Motor neuron (in vitro differentiated cells): Measurements from ENCODE around the gene RGS21. TPM values are rescaled to one million over a fixed set of nuclear protein-coding genes. Genes with fewer than 3 reads are reported as not detected.
A peak's percentile ranks its signal among the peaks of the same experiment; 100 is the strongest.

ENCODE experiments used
- ATAC-seq, 8 experiments: fragments of 200-7000 bp; cut with Tn5 transposase; replicated peaks in 6 of 8; 2 replicates each; pipeline ENCODE4 v1.8.0; 2021; ENCODE audit warnings: mild to moderate bottlenecking in 8 of 8, moderate library complexity in 8 of 8
- H3K27ac ChIP-seq, 2 donors: fragments of 250-450 bp; sonication (Bioruptor Pico); 2 replicates each; pipeline ENCODE4 v1.9.0; 2021; ENCODE audit warnings: antibody characterized with exemption in 2 of 2, mild to moderate bottlenecking in 2 of 2, moderate library complexity in 1 of 2
- H3K4me1 ChIP-seq, 2 donors: fragments of 250-450 bp; sonication (Bioruptor Pico); replicated peaks in 1 of 2; 2 replicates each; pipeline ENCODE4 v1.6.1; 2021; ENCODE audit warnings: antibody characterized with exemption in 2 of 2, mild to moderate bottlenecking in 2 of 2, moderate library complexity in 1 of 2
- H3K4me3 ChIP-seq, 5 donors: fragments of 250-450 bp; sonication (Bioruptor Pico); 2 replicates each; pipeline ENCODE4 v1.9.0; 2021; ENCODE audit warnings: antibody characterized with exemption in 5 of 5, mild to moderate bottlenecking in 5 of 5, moderate library complexity in 4 of 5
- WGBS, 10 experiments: fragments of 450-650 bp; shearing (Covaris generic); methylation state at CpG; one replicate each; pipeline ENCODE4 v1.0.0; 2022; 5-methylcytosine and 5-hydroxymethylcytosine counted together
- in situ Hi-C, 9 experiments: fragments of 400-800 bp; cut with MboI; loops; one replicate each; pipeline ENCODE4 v1.15.0; 2021; ENCODE audit warnings: low sequenced_read_pairs in 9 of 9, low pct_unique_long_range_greater_than_20kb in 2 of 9; ENCODE audit not compliant: unreplicated experiment in 9 of 9
- total RNA-seq, 8 experiments: library from RNA; unstranded; fragments of 300-600 nt; gene quantifications; 2 replicates each; pipeline versions ENCODE4 v1.2.3 to v1.2.4, GENCODE V29; 2022

The RGS21 gene
- total RNA-seq, 8 experiments from 2014 or later: 0.09 to 21.8 (median 2.0) TPM; not detected in 3

DNA sequence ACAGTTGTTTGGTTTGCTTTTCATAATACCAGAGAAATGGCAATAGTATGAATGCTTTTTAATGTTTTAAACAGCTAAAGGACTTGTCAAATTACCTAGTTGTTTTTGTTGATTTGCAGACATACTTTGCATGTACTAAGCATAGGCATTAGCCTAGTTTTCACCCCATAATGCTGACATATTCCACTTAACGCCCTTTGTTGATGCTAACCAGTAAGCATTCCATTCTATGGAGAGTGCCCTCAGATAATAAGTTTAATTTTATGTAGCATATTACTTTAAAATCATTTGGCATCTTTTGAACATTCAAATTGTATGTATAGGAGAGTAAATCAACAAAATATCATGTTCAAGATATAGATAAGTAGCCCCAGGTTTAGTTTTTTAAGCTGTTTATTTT, 32.5 kb downstream of the RGS21 start:
- Histone ChIP-seq H3K27ac (no peak overlapping the region), H3K4me3 (no peak overlapping the region), H3K4me1 (no peaks in the 10 kb centered on the region)
- in situ Hi-C loops: no loop called here
- peak in 3 of 8 experiments; percentile 39 to 72 (median 49) for ATAC-seq
- 0 to 100% (median 86%) methylated on average over 1 of the region's 1 CpG; no CpG with 5 or more reads in 2 of the 10 experiments for WGBS, 10 experiments

- in situ Hi-C loops: no loop called here
- WGBS, 10 experiments: 31 to 80% (median 55%) methylated on average over 1 to 3 of the region's 3 CpGs
- H3K27ac ChIP-seq: no peak overlapping the region
- no peak for ATAC-seq
- H3K4me1 ChIP-seq: no peaks in the 10 kb centered on the region
- no peak overlapping the region for H3K4me3 ChIP-seq
These were observed 33.6 kb downstream of the RGS21 start for GRCh38 chr1:192350356-192350755.

- no peak for ATAC-seq
- in situ Hi-C loops: no loop called here
- Histone ChIP-seq H3K27ac (no peak overlapping the region), H3K4me3 (no peak overlapping the region), H3K4me1 (no peaks in the 10 kb centered on the region)
These were observed 34.8 kb downstream of the RGS21 start for GRCh38 chr1:192351550-192351949.

GRCh38 chr1:192357924-192358323, 41.1 kb downstream of the RGS21 start:
- no peak overlapping the region for H3K4me3 ChIP-seq
- H3K27ac ChIP-seq: no peak overlapping the region
- H3K4me1 ChIP-seq: no peaks in the 10 kb centered on the region
- peak in 3 of 8 experiments; percentile 54 to 73 (median 58) for ATAC-seq
- WGBS, 10 experiments: 0 to 94% (median 80%) methylated on average over 1 to 4 of the region's 4 CpGs
- in situ Hi-C loops: no loop called here

GRCh38 chr1:192358402-192358801, 41.6 kb downstream of the RGS21 start:
- Histone ChIP-seq H3K4me1 (no peaks in the 10 kb centered on the region), H3K27ac (no peak overlapping the region), H3K4me3 (no peak overlapping the region)
- in situ Hi-C loops: no loop called here
- WGBS, 10 experiments: 0 to 90% (median 52%) methylated on average over 1 to 3 of the region's 3 CpGs
- ATAC-seq: peak in 3 of 8 experiments; percentile 76 to 94 (median 92)

- no peaks in the 10 kb centered on the region for H3K4me1 ChIP-seq
- H3K27ac ChIP-seq: no peak overlapping the region
- no peak overlapping the region for H3K4me3 ChIP-seq
- ATAC-seq: no peak
- 0 to 100% (median 83%) methylated on average over 1 of the region's 1 CpG for WGBS, 10 experiments
- in situ Hi-C loops: no loop called here
These were observed 42.0 kb downstream of the RGS21 start for GRCh38 chr1:192358822-192359221.

DNA sequence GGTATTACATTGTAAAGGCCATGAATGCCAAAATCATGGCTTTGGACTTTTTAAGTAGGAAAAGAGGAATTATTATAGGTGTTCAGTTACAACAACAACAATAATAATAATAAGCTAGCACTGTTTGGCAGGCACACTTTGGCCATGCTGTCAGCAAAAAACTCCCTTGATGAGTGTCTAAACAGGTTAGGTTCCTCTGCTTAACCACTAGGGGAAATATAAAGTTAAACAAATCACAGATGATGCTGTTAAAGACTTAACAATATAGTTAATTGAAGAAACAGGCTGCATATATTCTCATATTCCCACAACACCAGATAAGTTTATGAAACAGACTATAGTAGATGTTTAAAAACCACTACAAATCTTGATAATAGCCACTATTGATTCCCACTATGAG, 46.4 kb downstream of the RGS21 start:
- in situ Hi-C loops: no loop called here

DNA sequence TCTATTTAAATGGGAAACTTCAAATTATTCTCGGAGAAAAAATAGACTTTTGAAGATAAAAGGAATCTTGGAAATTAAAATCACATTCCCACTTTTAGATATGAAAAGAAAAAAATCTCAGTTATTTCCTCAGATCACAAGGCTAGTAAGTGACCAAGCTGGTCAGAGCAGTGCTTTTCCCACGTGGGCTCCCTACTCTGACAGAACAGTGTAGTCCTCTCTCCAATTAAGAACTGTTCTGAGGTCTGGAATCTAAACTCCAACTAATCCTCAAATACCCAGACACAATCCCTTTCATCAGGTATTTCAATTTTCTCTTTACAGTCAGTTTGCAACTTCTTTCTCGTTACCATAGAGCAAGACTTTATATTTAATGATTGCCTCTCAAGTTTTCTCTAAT, 50.6 kb downstream of the RGS21 start:
- H3K4me1 ChIP-seq: no peaks in the 10 kb centered on the region
- in situ Hi-C loops: no loop called here
- H3K4me3 ChIP-seq: no peak overlapping the region
- ATAC-seq: peak in 1 of 8 experiments; percentile 33
- 0 to 83% (median 75%) methylated on average over 1 to 3 of the region's 3 CpGs for WGBS, 10 experiments
- H3K27ac ChIP-seq: no peak overlapping the region

More for the DNA sequence above, 46.4 kb downstream of the RGS21 start:
- no peak overlapping the region for H3K27ac ChIP-seq
- no peaks in the 10 kb centered on the region for H3K4me1 ChIP-seq
- H3K4me3 ChIP-seq: no peak overlapping the region
- ATAC-seq: peak in 3 of 8 experiments; percentile 28 to 45 (median 44)

DNA sequence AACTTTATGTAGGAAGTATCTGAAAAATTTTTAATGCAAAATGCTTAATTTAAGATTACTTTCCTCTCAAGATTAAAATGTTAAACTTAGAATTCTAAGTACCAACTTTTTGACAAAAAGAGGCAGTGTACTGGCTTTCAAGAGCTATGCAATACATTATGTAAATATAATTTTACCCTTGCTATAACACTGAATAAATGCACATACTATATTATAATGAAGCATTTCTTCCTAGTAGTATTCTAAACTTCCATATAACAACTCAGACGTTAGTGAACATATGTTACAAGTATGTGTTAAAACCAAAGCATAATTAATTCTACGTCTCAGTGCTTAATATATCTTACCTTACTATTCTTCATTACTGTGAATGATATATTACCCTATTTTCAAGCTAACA, 58.5 kb downstream of the RGS21 start:
- H3K27ac ChIP-seq: no peak overlapping the region
- no peaks in the 10 kb centered on the region for H3K4me1 ChIP-seq
- no peak overlapping the region for H3K4me3 ChIP-seq
- in situ Hi-C loops: no loop called here
- 0 to 100% (median 62%) methylated on average over 1 to 2 of the region's 2 CpGs for WGBS, 10 experiments
- ATAC-seq: peak in 3 of 8 experiments; percentile 30 to 90 (median 38)

- 8 to 100% (median 92%) methylated on average over 1 to 3 of the region's 3 CpGs; no CpG with 5 or more reads in 1 of the 10 experiments for WGBS, 10 experiments
- Histone ChIP-seq H3K4me3 (no peak overlapping the region), H3K27ac (no peak overlapping the region), H3K4me1 (no peaks in the 10 kb centered on the region)
- in situ Hi-C loops: no loop called here
- peak in 2 of 8 experiments; percentile 27 to 54 for ATAC-seq
These were observed 59.6 kb downstream of the RGS21 start for GRCh38 chr1:192376374-192376773.

DNA sequence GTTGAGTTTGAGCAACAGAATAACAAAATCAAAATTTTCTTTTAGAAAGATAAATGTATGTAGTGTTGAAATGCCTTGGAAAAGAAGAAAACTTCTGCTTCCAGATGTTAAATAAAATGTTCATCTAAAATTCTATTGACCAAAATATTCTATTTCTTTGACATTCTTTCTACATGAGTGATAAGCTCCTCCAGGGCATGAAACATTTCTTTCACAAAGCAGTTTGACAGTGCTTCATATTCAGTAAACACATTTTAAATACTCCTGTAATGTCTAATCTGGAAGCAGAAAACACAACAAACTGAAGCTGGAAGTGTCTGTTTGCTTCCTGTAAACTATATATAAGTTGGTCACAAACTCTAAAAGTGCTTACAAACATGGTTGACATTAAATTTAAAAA, 61.5 kb downstream of the RGS21 start:
- no peaks in the 10 kb centered on the region for H3K4me1 ChIP-seq
- in situ Hi-C loops: no loop called here

GRCh38 chr1:192378878-192379277, 62.1 kb downstream of the RGS21 start:
- ATAC-seq: no peak
- in situ Hi-C loops: no loop called here
- no peaks in the 10 kb centered on the region for H3K4me1 ChIP-seq

More for the DNA sequence above, 61.5 kb downstream of the RGS21 start:
- Histone ChIP-seq H3K27ac (no peak overlapping the region), H3K4me3 (no peak overlapping the region)
- ATAC-seq: peak in 2 of 8 experiments; percentile 36 to 37

GRCh38 chr1:192379554-192379953, 62.8 kb downstream of the RGS21 start:
- H3K4me1 ChIP-seq: no peaks in the 10 kb centered on the region
- peak in 7 of 8 experiments; percentile 36 to 82 (median 69) for ATAC-seq
- H3K4me3 ChIP-seq: no peak overlapping the region
- WGBS, 10 experiments: 0 to 100% (median 47%) methylated on average over 1 to 2 of the region's 2 CpGs
- in situ Hi-C loops: no loop called here
- no peak overlapping the region for H3K27ac ChIP-seq

More at GRCh38 chr1:192378878-192379277, 62.1 kb downstream of the RGS21 start:
- Histone ChIP-seq H3K4me3 (no peak overlapping the region), H3K27ac (no peak overlapping the region)

- no peak overlapping the region for H3K4me3 ChIP-seq
- ATAC-seq: no peak
These were observed 66.0 kb downstream of the RGS21 start for GRCh38 chr1:192382758-192383157.

More at GRCh38 chr1:192382758-192383157, 66.0 kb downstream of the RGS21 start:
- Histone ChIP-seq H3K27ac (no peak overlapping the region), H3K4me1 (no peaks in the 10 kb centered on the region)
- in situ Hi-C loops: no loop called here
- 22 to 100% (median 78%) methylated on average over 1 to 2 of the region's 2 CpGs; no CpG with 5 or more reads in 1 of the 10 experiments for WGBS, 10 experiments
